Astrocyte (in vitro differentiated cells and primary cell): ENCODE measurements around the gene NNAT.

Source experiments
- CTCF ChIP-seq: IDR thresholded peaks from 2 replicates; pipeline ENCODE4 v1.5.1; 2011; ENCODE audit warnings: low read depth, mild to moderate bottlenecking, inconsistent platforms, low read length, moderate library complexity; ENCODE audit not compliant: insufficient read depth
- EZH2 ChIP-seq: IDR thresholded peaks from 2 replicates; pipeline ENCODE4 v1.6.1; 2012; ENCODE audit warnings: mild to moderate bottlenecking, low read length, inconsistent platforms; ENCODE audit not compliant: insufficient read depth

GRCh38 chr20:37567331-37567665, 46.2 kb downstream of the NNAT start:
- TF ChIP-seq CTCF (no peak), EZH2 (no peak)
